Stimulated activated CD8-positive, alpha-beta memory T cell treated with anti-CD3 and anti-CD28 coated beads, Interleukin-15, amount 100 ng/mL, for 4 hours (primary cell): Measurements from ENCODE around the gene SPOUT1.
"Not testable (repeated sequence)": the region's sequence is repeated elsewhere in the genome, so short reads cannot be mapped to it uniquely, and the experiment has no call there.

Experiments used
- DNase-seq, 2 donors: peaks; one replicate each; pipeline ENCODE4 v3.0.0-alpha.2; 2020; ENCODE audit warnings: low read depth in 2 of 2

SPOUT1 gene

DNA sequence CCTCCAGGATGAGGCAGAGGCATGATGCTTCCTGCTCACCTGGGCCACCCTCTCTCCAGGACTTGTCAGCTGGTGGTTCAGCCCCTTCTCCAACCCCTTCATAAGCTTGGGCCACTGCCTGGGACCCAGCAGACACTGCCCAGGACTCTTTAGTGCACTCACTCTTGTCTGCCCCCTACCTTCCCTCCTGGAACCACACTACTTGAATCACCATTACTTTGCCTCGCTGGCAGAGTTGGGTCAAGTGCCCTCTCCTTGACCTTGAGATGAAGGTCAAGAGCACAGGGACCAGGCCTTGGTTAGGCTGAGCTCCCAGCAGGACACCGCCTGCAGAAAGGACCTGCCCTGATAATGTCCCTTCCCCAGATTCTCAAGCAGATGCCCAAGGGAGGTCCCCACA, 19.8 kb downstream of the SPOUT1 start:
- no peak for DNase-seq

DNA sequence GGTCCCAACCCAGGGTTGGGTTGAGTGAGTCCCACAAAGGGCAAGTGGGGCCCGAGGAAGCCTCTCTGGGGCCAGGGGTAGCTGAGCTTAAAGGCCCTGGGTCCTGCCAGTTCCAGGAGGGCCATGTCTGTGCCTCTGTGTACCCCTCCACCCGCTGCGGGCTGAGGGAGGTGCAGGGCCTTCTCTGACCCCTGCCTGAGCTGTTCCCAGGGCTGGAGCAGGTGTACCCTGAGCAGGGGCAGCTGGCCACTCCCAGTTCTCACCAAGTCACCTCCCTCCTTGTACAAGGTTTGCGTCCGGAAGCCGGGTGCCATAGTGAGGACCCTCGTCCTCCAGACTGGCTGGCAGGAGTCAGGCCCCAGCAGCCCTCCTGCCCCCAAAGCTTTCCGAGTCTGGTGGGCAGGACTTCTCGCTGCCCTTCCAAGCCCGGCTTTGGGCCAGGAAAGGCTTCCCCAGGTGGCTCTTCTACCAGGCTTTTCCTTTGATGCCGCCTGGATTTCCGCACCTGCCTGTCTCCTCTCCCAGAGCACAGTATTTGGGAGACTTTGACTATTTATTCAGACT, 20.5 kb downstream of the SPOUT1 start:
- DNase-seq = no peak

DNA sequence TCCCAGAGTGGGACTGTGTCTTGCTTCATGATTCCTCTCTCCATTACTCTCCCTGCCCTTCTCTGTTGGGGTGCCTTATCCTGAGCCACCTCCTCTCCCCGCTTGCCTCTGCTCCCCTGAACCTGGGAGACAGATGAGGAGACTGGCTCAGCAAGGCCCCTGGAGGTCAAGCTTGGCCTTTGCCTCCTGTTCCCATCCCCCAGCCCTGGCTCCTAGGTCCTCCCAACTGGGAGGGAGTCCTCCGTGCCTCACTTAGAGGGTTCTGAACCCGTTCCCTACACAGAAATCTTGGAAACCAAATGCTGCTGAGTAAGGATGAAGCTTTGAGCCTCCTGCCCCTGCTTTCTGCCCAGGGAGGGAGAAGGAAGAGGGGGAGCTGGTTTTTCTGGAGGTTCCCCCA, 21.1 kb downstream of the SPOUT1 start:
- no peak for DNase-seq

DNA sequence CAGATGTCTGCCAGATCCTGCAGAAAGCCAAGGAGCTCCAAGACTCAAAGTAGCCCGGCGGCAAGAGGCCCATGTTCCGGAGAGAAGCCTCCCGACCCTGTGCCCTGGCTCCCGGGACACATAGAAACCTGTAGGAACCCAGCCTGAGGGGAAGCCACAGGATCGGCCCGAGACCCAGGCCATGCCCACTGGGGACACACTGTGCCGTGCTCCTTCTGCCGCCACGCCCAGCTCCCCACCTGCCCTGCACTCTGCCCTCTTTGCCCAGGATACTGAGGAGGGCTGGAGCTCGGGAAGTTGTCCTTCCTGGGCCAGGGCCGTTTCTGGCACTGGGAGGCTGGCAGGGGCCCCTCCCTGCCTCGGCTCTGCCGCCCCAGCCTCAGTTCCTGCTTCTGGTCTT, 21.8 kb downstream of the SPOUT1 start:
- no peak for DNase-seq

DNA sequence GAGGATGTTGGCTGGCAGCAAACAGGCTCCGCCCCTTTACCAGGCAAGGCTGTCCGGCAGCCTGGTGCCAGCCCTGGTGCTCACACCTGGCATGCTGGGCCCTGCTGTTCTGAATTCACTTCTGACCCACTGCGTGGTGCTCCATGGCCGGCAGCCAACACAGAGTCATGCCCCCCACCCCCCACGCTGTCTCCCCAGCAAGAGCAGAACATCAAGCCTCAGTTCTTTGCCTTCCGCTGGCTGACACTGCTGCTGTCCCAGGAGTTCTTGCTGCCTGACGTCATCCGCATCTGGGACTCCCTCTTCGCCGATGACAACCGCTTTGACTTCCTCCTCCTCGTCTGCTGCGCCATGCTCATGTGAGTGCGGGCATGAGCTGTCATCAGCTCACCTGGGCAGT, 23.9 kb downstream of the SPOUT1 start:
- DNase-seq = no peak

DNA sequence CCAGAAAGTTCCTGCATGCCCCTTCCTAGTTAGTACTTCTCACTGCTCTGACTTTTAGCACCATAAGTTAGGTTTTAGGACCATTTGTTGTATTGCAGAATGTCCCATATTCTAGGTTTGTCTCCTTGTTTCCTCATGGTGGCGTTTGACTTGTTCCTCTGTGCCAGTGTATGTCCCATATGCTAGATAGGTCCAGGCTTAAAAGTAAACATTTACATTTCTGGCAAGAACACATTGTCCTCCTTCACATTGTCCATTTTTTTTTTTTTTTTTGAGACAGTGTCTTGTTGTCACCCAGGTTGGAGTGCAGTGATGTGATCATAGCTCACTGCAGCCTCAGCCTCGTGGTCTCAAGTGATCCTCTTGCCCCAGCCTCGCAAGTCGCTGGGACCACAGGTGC, 27.1 kb downstream of the SPOUT1 start:
- DNase-seq = no peak

DNA sequence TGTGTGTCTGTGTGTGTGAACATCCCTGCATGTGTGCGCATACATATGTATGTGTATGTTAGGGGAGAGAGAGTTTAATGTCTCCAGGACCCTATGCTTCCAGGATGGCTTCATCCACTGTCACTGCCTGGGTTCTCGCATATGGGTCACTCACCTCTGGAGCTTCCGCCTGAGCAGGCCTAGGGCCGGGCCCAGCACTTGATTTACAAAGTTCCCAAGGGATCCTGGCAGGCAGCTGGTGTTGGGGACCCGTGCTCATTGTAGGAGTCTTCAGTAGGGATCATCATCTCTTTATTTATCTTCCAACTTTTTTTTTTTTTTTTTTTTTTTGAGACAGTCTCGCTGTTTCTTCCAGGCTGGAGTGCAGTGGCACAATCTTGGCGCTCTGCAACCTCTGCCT, 29.5 kb downstream of the SPOUT1 start:
- DNase-seq = no peak

DNA sequence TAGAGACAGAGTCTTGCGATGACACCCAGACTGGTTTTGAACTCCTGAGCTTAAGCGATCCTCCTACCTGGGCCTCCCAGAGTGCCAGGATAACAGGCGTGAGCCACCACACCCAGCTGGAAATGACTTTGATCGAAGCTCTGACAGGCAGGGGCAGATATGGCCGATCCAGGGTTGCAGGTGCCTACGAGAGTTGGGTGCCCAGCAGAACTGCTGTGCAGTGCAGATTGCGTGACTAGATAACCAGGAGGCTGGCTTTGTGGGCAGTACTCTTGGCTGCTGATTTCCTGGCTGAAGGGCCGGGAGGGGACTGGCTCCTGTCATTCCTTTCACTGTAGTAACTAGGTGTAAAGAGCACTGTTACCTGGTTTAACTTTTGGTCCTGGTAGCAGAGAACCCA, 30.7 kb downstream of the SPOUT1 start:
- no peak for DNase-seq

DNA sequence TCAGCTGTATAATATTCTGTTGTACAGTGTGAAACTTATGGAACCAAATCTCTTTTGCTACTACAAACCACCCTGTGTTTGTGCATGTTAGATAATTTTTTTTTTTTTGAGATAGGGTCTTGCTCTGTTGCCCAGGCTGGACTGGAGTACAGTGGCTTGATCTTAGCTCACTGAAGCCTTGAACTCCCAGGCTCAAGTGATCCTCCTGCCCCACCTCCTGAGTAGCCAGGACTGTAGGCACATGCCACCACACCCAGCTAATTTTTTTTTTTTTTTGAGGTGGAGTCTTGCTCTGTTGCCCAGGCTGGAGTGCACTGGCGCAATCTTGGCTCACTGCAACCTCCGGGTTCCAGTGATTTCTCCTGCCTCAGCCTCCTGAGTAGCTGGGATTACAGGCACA, 34.6 kb downstream of the SPOUT1 start:
- not testable (repeated sequence) for DNase-seq

DNA sequence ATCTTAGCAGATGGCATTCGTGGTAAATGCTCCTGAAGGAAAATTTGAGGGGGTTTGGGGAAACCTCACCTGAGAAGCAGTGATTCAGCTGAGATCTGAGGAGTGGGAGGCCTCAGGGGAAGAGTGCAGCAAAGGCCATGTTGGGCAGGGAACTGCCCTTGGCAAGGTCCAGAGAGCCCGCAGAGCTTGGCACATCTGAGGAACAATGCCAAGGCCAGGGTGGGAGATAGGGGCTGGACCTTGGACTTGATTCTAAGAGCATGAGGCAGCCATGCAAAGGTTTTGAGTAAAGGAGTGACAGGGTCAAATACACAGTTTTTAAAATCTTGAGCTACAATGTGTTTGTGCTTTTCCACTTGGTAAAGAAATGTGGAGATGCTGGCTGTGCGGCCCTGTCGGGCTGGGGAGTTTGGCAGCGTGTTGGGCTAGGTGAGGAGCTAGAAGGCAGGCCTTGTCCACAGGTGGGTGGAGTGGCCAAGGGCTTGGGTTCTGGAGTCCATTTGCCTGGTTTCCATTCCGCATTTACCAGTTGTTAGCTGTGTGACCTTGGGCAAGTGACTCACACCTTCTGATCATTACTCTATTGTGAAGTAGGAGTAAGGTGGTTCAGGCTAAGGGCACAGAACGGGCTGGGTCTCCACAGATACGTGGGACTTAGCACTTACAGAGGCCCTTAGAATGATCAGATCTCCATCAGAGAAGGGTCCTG, 36.5 kb downstream of the SPOUT1 start:
- DNase-seq = no peak

DNA sequence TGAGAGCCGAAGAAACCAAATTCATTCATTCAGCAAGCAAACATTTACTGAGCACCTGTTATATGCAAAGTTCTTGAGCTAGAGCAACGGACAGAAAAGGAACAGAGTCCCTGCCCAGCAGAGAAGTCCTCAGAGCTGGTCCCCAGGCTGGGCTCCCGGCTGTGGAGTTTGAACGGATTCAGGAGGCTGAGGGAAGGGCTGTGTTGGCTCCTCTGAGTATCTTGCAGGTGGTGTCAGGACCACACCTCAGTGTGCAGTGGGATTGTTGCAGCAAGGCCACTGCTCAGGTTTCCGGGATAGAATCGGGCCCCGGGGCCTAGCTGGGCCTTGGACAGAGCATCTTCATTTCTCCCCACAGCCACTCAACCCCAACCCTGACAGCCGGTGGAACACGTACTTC, 37.5 kb downstream of the SPOUT1 start:
- no peak for DNase-seq

DNA sequence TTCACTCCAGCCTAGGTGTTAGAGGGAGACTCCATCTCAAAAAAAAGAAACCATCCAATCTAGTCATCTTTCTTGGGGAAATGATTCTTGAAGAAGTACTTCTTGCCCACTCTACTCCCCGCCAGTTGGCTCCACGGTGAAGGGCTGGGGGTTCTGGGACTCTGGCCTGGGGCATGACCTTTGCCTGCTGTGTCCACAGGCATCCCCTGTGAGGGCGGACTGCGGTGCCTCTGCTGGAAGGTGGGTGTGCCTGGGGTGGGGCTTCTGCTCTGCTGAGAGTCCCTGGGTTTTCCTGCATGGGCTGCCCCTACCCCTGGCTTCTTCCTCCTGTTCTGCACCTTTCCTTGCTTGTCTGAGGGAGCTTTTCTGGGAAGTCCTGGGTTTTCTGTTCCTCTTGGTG, 39.1 kb downstream of the SPOUT1 start:
- DNase-seq = no peak

DNA sequence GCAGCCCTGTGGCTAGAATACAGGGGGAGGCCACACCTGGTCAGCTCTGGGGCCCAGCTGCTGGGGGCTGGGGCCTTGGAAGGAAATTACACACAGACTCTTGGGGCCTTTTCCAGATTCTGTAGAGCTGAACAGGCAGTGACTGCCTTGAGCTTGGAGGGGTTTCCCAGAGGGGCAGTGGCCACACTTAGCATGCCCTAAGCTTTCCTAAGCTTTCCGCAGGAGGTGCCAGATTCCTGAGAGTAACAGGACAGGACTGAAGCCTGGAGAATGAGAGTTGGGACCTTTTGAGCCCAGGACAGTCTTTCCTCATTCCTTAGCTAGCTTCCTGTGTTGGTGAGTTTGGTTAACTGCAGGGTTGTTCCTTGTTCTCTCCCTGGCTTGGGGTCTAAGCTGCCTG, 41.1 kb downstream of the SPOUT1 start:
- DNase-seq = no peak

DNA sequence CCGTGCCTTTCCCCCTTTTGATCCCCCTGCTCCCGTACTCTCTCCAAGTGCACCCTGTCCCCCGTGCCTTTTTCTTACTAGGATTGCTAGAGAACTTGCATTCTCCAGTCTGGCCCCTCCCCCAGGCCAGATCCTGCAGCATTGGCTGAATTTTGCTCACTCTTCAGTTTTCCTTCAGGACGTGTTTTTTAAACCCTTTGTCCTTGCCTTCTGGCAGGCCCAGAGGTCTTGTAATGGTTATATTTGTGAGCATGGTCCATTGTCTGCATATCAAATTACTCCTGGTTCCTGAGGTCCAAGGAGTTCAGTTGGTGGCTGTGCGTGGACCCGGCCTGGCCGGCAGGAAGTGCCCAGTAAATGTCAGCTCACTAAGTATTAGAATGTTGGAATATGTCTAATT, 41.9 kb downstream of the SPOUT1 start:
- DNase-seq = no peak

DNA sequence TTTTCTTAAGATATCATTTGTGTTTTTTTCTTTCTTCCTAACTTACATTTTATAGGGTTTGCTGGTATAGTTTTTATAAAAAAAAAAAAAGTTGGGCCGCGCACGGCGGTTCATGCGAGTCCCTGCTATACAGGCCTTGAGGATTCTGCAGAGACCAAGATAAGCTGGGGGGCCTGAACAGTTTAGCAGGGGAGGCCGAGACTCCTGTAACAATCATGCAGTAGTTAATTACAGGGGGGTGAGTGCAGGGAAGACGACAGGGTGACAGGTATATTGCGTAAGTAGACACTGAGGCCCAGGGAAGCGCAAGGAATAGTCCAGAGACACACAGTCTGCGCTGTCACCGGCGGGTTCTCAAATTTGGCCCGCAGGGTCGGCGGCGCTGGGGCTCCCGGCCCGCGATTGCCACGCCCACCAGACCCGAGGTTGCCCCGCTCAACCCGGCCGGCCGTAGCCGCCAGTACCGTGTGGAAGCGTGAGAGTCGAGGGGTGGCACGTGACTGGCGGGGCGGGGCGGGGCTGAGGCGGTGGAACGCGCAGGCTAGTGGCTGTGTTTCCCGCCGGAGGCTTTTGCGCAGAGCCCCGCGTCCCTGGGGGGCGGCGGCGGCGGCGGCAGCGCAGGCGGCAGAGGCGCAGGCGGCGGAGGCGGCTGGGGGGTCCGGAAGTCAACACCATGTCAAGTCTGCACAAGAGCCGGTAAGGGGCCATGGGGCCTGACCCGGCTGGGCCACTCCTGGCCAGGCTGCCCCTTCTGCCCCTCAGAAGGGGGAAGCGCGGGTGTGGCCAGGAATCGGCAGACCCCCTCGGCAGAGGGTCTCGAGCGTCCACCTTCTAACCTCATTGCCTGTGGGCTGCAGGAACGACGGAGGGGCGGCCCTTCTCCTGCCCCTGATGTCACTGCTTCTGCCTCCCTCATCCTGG, 42.7 kb downstream of the SPOUT1 start, which contains the start of gene TBC1D13:
TSS of gene TBC1D13 (plus strand) at position 573 of the 921 bp plus-strand sequence. CDS start at position 674, 101 bp downstream.
- peak; percentile 77 to 82 for DNase-seq

DNA sequence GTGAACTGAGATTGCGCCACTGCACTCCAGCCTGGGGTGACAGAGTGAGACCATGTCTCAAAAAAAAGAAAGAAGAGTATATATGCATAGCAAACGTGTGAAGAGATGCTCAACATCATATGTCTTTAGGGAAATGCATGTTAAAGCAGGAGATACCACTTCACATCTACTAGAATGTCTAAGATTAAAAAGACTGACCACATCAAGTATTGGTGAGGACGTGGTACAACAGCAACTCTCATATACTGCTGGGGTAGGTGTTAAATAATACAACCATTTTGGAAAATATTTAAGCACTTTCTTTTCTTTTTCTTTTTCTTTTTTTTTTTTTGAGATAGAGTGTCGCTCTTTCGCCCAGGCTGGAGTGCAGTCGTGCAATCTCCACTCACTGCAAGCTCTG, 44.2 kb downstream of the SPOUT1 start:
- DNase-seq = no peak

DNA sequence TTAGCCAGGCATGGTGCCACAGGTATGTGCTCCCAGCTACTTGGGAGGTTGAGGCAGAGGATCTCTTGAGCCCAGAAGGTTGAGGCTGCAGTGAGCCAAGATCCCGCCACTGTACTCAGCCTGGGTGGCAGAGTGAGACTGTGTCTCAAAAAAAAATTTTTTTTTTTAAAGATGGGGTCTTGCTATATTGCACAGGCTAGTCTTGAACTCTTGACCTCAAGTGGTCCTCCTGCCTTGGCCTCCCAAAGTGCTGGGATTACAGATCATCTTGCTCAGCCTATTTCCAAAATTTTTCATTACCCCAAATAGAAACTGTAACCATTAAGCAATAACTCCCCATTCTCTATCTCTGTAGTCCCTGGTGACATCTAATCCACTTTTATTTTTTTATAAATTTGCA, 46.9 kb downstream of the SPOUT1 start:
- DNase-seq = no peak

DNA sequence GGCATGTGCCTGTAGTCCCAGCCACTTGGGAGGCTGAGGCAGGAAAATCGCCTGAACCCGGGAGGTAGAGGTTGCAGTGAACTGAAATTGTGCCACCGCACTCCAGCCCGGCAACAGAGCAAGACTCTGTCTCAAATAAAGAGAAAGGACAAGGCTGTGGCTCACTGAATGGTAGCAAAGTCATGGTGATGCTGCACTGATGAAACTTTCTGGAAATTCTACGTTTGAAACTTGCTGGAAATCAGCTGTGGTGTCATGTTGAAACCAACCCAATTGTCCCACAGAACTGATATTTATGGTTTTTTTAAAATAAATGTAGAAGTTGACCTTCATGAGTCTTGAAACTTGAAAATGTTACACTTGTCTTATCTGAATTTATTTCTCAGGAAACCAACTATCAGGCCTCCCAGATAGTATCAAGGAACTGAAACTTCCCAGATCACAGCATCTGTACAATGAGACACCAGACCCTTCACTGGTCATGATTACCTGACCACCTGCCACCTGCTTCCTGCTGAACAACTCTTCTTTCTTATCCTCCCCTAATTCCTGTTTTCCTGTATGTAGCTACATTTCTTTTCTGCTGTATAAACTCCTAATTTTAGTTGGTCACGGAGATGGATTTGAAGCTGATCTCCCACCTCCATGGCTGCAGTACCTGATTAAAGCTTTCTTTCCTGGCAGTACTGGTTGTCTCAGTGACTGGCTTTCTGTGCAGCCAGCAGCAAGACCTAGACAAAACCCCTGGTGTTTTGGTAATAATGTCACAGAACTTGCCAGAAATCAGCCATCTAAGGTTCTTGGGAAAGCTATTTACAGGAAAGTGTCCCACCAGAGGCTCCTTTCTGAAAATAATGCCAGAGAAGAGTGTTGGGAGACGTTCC, 48.2 kb downstream of the SPOUT1 start:
- no peak for DNase-seq

DNA sequence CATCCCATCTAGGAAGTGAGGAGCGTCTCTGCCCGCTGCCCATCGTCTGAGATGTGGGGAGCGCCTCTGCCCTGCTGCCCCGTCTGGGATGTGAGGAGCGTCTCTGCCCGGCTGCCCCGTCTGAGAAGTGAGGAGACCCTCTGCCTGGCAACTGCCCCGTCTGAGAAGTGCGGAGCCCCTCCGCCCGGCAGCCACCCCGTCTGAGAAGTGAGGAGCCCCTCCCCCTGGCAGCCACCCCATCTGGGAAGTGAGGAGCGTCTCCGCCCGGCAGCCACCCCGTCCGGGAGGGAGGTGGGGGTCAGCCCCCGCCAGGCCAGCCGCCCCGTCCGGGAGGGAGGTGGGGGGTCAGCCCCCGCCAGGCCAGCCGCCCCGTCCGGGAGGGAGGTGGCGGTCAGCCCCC, 49.5 kb downstream of the SPOUT1 start:
- not testable (repeated sequence) for DNase-seq

DNA sequence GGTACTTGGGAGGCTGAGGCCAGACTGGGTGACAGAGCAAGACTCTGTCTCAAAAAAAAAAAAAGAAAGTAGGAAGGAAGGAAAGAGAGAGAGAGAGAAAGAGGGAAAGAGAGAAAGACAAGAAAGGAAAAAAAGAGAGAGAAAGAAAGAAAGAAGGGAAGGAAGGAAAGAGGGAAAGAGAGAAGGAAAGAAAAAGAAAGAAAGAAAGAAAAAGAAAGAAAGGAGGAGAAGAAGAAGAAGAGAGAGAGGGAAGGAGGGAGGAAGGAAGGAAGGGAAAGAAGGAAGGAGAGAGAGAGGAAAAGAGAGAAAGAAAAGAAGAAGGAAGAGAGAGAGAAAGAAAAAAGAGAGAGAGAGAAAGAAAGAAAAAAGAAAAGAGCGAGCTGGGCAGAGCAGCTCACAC, 54.8 kb downstream of the SPOUT1 start:
- no peak for DNase-seq

DNA sequence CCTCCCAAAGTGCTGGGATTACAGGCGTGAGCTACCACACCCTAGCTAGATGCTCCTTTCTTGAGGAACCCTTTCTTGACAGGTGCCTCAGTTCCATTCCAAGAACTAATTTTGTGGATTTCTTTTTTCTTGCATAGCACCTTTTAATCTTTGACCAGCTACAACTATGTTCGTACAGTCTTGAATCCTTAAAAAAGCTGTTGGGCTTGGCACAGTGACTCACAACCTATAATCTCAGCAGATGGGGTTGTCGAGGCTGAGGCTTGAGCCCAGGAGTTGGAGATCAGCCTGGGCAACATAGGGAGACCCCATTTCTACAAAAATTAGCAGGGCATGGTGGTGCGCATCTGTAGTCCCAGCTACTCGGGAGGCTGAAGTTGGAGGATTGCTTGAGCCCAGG, 56.5 kb downstream of the SPOUT1 start:
- no peak for DNase-seq
